HG03280 (cell line): ENCODE results near the gene OSBPL3.
A peak's percentile ranks its signal among the peaks of the same experiment; 100 is the strongest.

Source experiments
- ATAC-seq: cut with Tn5 transposase; IDR thresholded peaks from one replicate; pipeline ENCODE4 v1.9.1; 2021; ENCODE audit warnings: mild to moderate bottlenecking, moderate library complexity; ENCODE audit not compliant: unreplicated experiment

OSBPL3 gene

GRCh38 chr7:24899905-24900304, 80.1 kb downstream of the OSBPL3 start:
- ATAC-seq, result peak; percentile 36

- ATAC-seq, result no peak
Observed at GRCh38 chr7:24899161-24899560, 80.8 kb downstream of the OSBPL3 start.

GRCh38 chr7:24898691-24899090, 81.3 kb downstream of the OSBPL3 start:
- peak; percentile 40 for ATAC-seq

- ATAC-seq, result peak; percentile 68
Observed at GRCh38 chr7:24896031-24896501, 83.9 kb downstream of the OSBPL3 start.

- no peak for ATAC-seq
Observed at GRCh38 chr7:24894429-24895221, 85.4 kb downstream of the OSBPL3 start.

GRCh38 chr7:24891311-24891735, 88.7 kb downstream of the OSBPL3 start:
- ATAC-seq, result no peak

GRCh38 chr7:24889611-24890010, 90.4 kb downstream of the OSBPL3 start:
- ATAC-seq, result no peak

- ATAC-seq, result no peak
Observed at GRCh38 chr7:24888653-24889052, 91.3 kb downstream of the OSBPL3 start.

GRCh38 chr7:24885716-24886115, 94.3 kb downstream of the OSBPL3 start:
- no peak for ATAC-seq

- ATAC-seq, result no peak
Observed at GRCh38 chr7:24885305-24885704, 94.7 kb downstream of the OSBPL3 start.

GRCh38 chr7:24884401-24884800, 95.6 kb downstream of the OSBPL3 start:
- no peak for ATAC-seq

GRCh38 chr7:24883622-24884013, 96.4 kb downstream of the OSBPL3 start:
- ATAC-seq, result no peak

GRCh38 chr7:24882989-24883621, 96.9 kb downstream of the OSBPL3 start:
- ATAC-seq, result no peak

GRCh38 chr7:24881623-24882022, 98.4 kb downstream of the OSBPL3 start:
- no peak for ATAC-seq

GRCh38 chr7:24880886-24881285, 99.1 kb downstream of the OSBPL3 start:
- no peak for ATAC-seq

- ATAC-seq, result no peak
Observed at GRCh38 chr7:24879291-24879690, 100.7 kb downstream of the OSBPL3 start.

- peak; percentile 93 for ATAC-seq
Observed at GRCh38 chr7:24877790-24878311, 102.1 kb downstream of the OSBPL3 start.

GRCh38 chr7:24874791-24875190, 105.2 kb downstream of the OSBPL3 start:
- ATAC-seq, result no peak

GRCh38 chr7:24873944-24874343, 106.0 kb downstream of the OSBPL3 start:
- no peak for ATAC-seq

- ATAC-seq, result no peak
Observed at GRCh38 chr7:24871770-24872169, 108.2 kb downstream of the OSBPL3 start.

GRCh38 chr7:24870766-24871165, 109.2 kb downstream of the OSBPL3 start:
- no peak for ATAC-seq

GRCh38 chr7:24869572-24869971, 110.4 kb downstream of the OSBPL3 start:
- no peak for ATAC-seq
